ENCODE measurements around the gene CIROP. TPM values are rescaled to one million over a fixed set of nuclear protein-coding genes. Genes with fewer than 3 reads are reported as not detected.

CIROP gene
- total and polyA plus RNA-seq, 9 of the 15 experiments (the other 6 are each of a cell fraction or from before 2014, with no cell fraction given): not detected

GRCh38 chr14:23089498-23090253 is 15.1 kb downstream of the CIROP start (continued):
- TF ChIP-seq, protein P1, sequence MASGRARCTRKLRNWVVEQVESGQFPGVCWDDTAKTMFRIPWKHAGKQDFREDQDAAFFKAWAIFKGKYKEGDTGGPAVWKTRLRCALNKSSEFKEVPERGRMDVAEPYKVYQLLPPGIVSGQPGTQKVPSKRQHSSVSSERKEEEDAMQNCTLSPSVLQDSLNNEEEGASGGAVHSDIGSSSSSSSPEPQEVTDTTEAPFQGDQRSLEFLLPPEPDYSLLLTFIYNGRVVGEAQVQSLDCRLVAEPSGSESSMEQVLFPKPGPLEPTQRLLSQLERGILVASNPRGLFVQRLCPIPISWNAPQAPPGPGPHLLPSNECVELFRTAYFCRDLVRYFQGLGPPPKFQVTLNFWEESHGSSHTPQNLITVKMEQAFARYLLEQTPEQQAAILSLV (tag; IDR thresholded peaks at IDR 0.05): no peak
- 0 out of 2 replicates have a peak, but pooled peaks have one; percentile 4 for TF ChIP-seq C11orf30 (IDR thresholded peaks at IDR 0.05; ENCODE audit: low read depth)
- peak; percentile 55; the same call in 1 of the 2 replicates for TF ChIP-seq ZNF316 (IDR thresholded peaks at IDR 0.05)
- no peak for TF ChIP-seq ZNF586 (CRISPR knock-in tag; conservative IDR thresholded peaks at IDR 0.05)
- no peak for TF ChIP-seq ZNF79 (CRISPR knock-in tag; IDR thresholded peaks at IDR 0.05; ENCODE audit: low read depth)

- no TSS peak for BruUV-seq (replicated peaks)
- no peak overlapping the region; the same call in 2 of the 3 replicates for H3K27ac ChIP-seq (ENCODE audit: extremely low read depth, low read depth, low read length)
- DNase-seq (ENCODE audit: extremely low read depth in 1 of 4, low spot score in 3 of 4) (no peak), ATAC-seq (no peak), FAIRE-seq (peak; percentile 61)
- in situ Hi-C loops (cut with MboI) (no loop called here), intact Hi-C loops (cut with micrococcal nuclease) (no loop called here)
- peak; percentile 63 for TF ChIP-seq NFIC (IDR thresholded peaks at IDR 0.05)
- TF ChIP-seq, protein P2, sequence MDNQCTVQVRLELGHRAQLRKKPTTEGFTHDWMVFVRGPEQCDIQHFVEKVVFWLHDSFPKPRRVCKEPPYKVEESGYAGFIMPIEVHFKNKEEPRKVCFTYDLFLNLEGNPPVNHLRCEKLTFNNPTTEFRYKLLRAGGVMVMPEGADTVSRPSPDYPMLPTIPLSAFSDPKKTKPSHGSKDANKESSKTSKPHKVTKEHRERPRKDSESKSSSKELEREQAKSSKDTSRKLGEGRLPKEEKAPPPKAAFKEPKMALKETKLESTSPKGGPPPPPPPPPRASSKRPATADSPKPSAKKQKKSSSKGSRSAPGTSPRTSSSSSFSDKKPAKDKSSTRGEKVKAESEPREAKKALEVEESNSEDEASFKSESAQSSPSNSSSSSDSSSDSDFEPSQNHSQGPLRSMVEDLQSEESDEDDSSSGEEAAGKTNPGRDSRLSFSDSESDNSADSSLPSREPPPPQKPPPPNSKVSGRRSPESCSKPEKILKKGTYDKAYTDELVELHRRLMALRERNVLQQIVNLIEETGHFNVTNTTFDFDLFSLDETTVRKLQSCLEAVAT (IDR thresholded peaks at IDR 0.05): no peak
- H3K9me3 ChIP-seq (replicated peaks; ENCODE audit: control insufficient read depth, insufficient read depth, low read depth, low read length): no peaks in the 10 kb centered on the region
- H3K4me3 ChIP-seq: no peak overlapping the region
- H3K9me1 ChIP-seq (ENCODE audit: control insufficient read depth, insufficient read depth, low read length): no peaks in the 10 kb centered on the region
- WGBS (ENCODE audit: insufficient coverage, low coverage, missing lambda C conversion rate): 80% methylated on average over 1 of the region's 1 CpG
- H2AFZ ChIP-seq (ENCODE audit: low read depth, low read length): no peak overlapping the region
- no peaks in the 10 kb centered on the region for H4K20me1 ChIP-seq (replicated peaks; ENCODE audit: control insufficient read depth, insufficient read depth, low read length)
- ChIA-PET CTCF (ENCODE audit: low intra/inter-chr PET ratio) (no interaction called here), POLR2A (interaction anchor here (1.1 to 2.4 kb wide), 3 partner anchors 8 to 23 kb away, joined by 3 to 11 read pairs (median 4); partner anchors contain the start of genes ACIN1 and C14orf119)
- H3K27me3 ChIP-seq (ENCODE audit: control insufficient read depth in 2 of 2, insufficient read depth in 2 of 2, low read length in 2 of 2): no peaks in the 10 kb centered on the region
- H3K9ac ChIP-seq (ENCODE audit: insufficient read depth in 1 of 2, low read depth in 2 of 2, low read length in 2 of 2): no peak overlapping the region
- no peaks in the 10 kb centered on the region for H3K4me1 ChIP-seq (replicated peaks in 1 of 2; ENCODE audit: control insufficient read depth in 2 of 2, insufficient read depth in 2 of 2, low read length in 2 of 2)
- peaks cover 98% of the 10 kb centered on the region for H3K36me3 ChIP-seq (ENCODE audit: control insufficient read depth, insufficient read depth, low read length)
- H3K4me2 ChIP-seq (ENCODE audit: insufficient read depth, low read length): no peak overlapping the region
- H3K79me2 ChIP-seq (ENCODE audit: control insufficient read depth, insufficient read depth, low read length): peaks cover 18% of the 10 kb centered on the region; the same call in 2 of the 3 replicates
Observed at GRCh38 chr14:23086565-23086964, 18.2 kb downstream of the CIROP start.

Data from K562 (cell line).